Neural crest cell (in vitro differentiated cells): ENCODE results near the gene USP17L11. TPM values are rescaled to one million over a fixed set of nuclear protein-coding genes. Genes with fewer than 3 reads are reported as not detected.
"Not testable (repeated sequence)": the region's sequence is repeated elsewhere in the genome, so short reads cannot be mapped to it uniquely, and the experiment has no call there.

Experiments
- DNase-seq: peaks from one replicate; pipeline ENCODE4 v3.0.0; 2021; ENCODE audit warnings: low read depth, mixed read lengths, low spot score
- H3K27ac Mint-ChIP-seq: one replicate; pipeline ENCODE4 v1.8.0; 2021; ENCODE audit warnings: mild to moderate bottlenecking, mixed read lengths; ENCODE audit not compliant: unreplicated experiment
- H3K27me3 Mint-ChIP-seq: 2 replicates; pipeline ENCODE4 v1.8.0; 2021; ENCODE audit warnings: low read depth, mild to moderate bottlenecking, mixed read lengths
- H3K36me3 Mint-ChIP-seq: 2 replicates; pipeline ENCODE4 v1.8.0; 2021; ENCODE audit warnings: low read depth, mild to moderate bottlenecking, mixed read lengths
- H3K4me1 Mint-ChIP-seq: 2 replicates; pipeline ENCODE4 v1.8.0; 2021; ENCODE audit warnings: mixed read lengths
- H3K4me3 Mint-ChIP-seq: one replicate; pipeline ENCODE4 v1.8.0; 2021; ENCODE audit warnings: mild to moderate bottlenecking, mixed read lengths
- H3K9me3 Mint-ChIP-seq: 2 replicates; pipeline ENCODE4 v1.8.0; 2021; ENCODE audit warnings: mixed read lengths
- total RNA-seq: library from RNA; stranded (reverse); gene quantifications from 2 replicates; pipeline ENCODE4 v1.2.1, GENCODE V29; 2021

The USP17L11 gene
- total RNA-seq, 1 donor from 2014 or later: not detected

GRCh38 chr4:9253078-9253477 lies 37.9 kb downstream of the USP17L11 start, which contains the start of gene USP17L19:
Gene USP17L19 (plus strand): TSS chr4:9253378. CDS start chr4:9253378, 0 bp downstream.
- H3K27me3 Mint-ChIP-seq: not testable (repeated sequence)

GRCh38 chr4:9257824-9258223 lies 42.6 kb downstream of the USP17L11 start, which contains the start of gene USP17L20:
Gene USP17L20 (plus strand): TSS chr4:9258124. CDS start chr4:9258124, 0 bp downstream.
- H3K27ac Mint-ChIP-seq, DNase-seq, H3K4me3 Mint-ChIP-seq, H3K4me1 Mint-ChIP-seq, H3K27me3 Mint-ChIP-seq, H3K36me3 Mint-ChIP-seq, H3K9me3 Mint-ChIP-seq: not testable (repeated sequence)

More at GRCh38 chr4:9253078-9253477, 37.9 kb downstream of the USP17L11 start, which contains the start of gene USP17L19:
- not testable (repeated sequence) for H3K9me3 Mint-ChIP-seq, H3K27ac Mint-ChIP-seq, H3K4me3 Mint-ChIP-seq, H3K4me1 Mint-ChIP-seq, DNase-seq, H3K36me3 Mint-ChIP-seq

- H3K27ac Mint-ChIP-seq, DNase-seq, H3K4me1 Mint-ChIP-seq, H3K4me3 Mint-ChIP-seq, H3K9me3 Mint-ChIP-seq, H3K36me3 Mint-ChIP-seq, H3K27me3 Mint-ChIP-seq: not testable (repeated sequence)
Observed at GRCh38 chr4:9262572-9262971, 47.4 kb downstream of the USP17L11 start, which contains the start of gene USP17L21. Gene USP17L21 (plus strand): TSS chr4:9262872. CDS start chr4:9262872, 0 bp downstream.

Other genes with a start within 250 kb of the USP17L11 start
- not detected in 2 replicates for gene FAM90A26, start 45.0 kb upstream of the USP17L11 start, total RNA-seq
- gene USP17L10, start 4.7 kb upstream of the USP17L11 start, total RNA-seq: not detected in 2 replicates
- gene USP17L12, start 4.7 kb downstream of the USP17L11 start, total RNA-seq: not detected in 2 replicates
- gene USP17L13, start 9.5 kb downstream of the USP17L11 start, total RNA-seq: not detected in 2 replicates
- gene USP17L15, start 19.0 kb downstream of the USP17L11 start, total RNA-seq: not detected in 2 replicates
- not detected in 2 replicates for gene USP17L17, start 28.5 kb downstream of the USP17L11 start, total RNA-seq
- not detected in 2 replicates for gene USP17L18, start 33.2 kb downstream of the USP17L11 start, total RNA-seq
- gene USP17L19, start 38.0 kb downstream of the USP17L11 start, total RNA-seq: not detected in 2 replicates
- not detected in 2 replicates for gene USP17L20, start 42.7 kb downstream of the USP17L11 start, total RNA-seq
- not detected in 2 replicates for gene USP17L21, start 47.5 kb downstream of the USP17L11 start, total RNA-seq
- gene USP17L22, start 52.2 kb downstream of the USP17L11 start, total RNA-seq: not detected in 2 replicates
- gene USP17L24, start 109.8 kb downstream of the USP17L11 start, total RNA-seq: not detected in 2 replicates
- not detected in 2 replicates for gene USP17L25, start 114.5 kb downstream of the USP17L11 start, total RNA-seq
- not detected in 2 replicates for gene USP17L26, start 119.3 kb downstream of the USP17L11 start, total RNA-seq
- not detected in 2 replicates for gene USP17L5, start 124.0 kb downstream of the USP17L11 start, total RNA-seq
- gene USP17L27, start 128.7 kb downstream of the USP17L11 start, total RNA-seq: not detected in 2 replicates
- not detected in 2 replicates for gene USP17L28, start 133.5 kb downstream of the USP17L11 start, total RNA-seq
- not detected in 2 replicates for gene USP17L29, start 138.2 kb downstream of the USP17L11 start, total RNA-seq
- gene USP17L30, start 147.7 kb downstream of the USP17L11 start, total RNA-seq: not detected in 2 replicates
- not detected in 2 replicates for gene DEFB131A, start 229.0 kb downstream of the USP17L11 start, total RNA-seq